Measurements from ENCODE around the gene XCR1.
A peak's percentile ranks its signal among the peaks of the same experiment; 100 is the strongest.

Gene XCR1

DNA sequence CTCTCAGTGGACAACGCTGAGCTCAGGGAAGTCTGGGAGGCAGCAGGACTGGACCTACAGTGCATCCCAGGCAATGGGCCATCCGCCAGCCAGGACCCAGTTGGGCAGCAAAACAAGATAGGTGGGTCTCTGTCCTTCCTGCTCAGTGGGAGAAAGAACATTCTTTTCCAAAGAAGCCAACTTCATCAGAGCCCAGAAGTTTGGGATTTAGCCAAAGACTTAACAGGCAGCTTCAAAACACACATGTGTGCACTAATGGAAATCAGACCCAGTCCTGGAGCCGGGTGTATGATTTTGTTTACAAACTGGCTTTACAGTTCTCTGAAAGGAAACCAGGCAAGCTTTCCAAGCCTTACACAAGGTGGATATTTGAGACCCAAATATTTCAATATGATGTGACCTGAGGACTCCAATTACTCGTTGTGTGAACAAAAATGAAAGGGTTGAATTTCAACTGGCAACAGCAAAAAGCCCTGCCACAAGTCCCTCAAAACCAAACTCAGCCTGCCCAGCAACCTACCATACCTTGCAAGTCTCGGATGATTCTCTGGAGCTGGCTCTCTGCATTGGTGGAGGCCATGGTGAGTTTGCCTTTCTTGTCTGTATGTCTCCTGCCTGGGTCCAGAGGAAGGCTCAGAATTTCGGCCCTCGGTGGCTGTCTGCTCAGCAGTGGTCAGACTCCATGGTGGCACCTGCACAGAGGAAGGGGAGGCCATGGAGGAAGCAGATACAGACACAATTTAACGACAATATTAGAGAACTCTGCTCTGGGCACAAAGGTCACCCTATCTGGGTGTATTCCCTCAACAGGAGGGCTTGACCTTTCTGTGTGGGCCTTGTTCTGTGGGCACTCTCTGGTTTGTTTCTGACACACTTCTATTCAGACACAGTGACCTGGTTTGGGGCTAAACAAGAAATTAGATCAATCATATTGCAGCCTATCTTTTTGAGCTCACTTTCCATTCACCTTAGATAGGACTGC is 42.7 kb downstream of the XCR1 start:
- DNase-seq (ENCODE audit: low read depth, low spot score) = no peak

GRCh38 chr3:45983770-45984169 is 43.5 kb downstream of the XCR1 start:
- no peak for DNase-seq (ENCODE audit: low read depth, low spot score)

DNA sequence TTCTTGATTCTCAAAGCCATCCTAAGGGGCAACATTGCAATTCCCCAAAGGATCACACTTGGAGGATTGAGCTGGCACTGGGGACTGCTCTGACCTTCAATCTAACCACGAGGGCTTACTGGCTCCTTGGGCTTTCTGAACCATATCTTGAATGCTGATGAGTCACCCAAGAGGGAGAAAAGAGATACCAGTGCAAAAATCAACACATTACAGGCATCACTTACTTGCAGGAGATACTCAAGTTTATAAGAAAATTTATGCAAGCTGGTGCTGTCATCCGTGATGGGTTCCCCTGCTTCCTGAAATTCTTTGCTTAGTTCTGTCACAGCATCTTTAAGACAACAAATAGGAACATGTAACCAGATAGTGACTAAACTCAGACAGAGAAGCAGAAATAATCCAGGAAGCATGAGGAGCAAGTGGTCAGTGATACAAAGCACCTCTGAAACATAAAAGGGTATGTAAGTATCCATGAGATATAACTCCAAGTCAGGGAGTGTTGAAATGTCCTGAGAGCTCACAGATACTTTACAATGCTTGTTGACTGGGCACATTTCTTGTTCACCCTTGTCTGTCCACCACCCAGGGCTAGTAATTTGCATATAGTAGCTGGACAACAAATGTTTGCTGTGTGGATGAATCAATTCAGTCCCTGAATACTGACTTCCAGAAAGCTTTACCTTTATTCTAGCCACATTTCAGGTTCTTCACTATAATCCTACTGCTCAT is 45.8 kb downstream of the XCR1 start:
- DNase-seq (ENCODE audit: low read depth, low spot score) = no peak

DNA sequence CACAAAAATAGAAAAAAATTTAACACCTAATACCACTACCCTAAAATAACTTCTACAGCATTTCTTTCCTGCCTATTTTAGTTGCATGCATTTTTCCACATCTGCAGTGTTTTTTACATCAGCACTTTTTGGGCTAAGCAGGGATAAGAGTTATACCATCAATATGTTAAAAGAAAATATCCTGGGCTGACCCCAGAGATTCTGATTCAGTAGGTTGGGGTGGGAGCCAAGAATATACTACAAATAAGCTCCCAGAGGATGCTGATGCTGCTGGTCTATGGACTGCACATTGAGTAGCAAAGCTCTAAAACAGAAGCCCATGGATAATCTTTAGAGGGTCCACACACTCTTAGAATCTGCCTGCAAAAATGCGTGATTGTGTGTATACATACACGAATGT is 46.5 kb downstream of the XCR1 start:
- DNase-seq (ENCODE audit: low read depth, low spot score) = no peak

DNA sequence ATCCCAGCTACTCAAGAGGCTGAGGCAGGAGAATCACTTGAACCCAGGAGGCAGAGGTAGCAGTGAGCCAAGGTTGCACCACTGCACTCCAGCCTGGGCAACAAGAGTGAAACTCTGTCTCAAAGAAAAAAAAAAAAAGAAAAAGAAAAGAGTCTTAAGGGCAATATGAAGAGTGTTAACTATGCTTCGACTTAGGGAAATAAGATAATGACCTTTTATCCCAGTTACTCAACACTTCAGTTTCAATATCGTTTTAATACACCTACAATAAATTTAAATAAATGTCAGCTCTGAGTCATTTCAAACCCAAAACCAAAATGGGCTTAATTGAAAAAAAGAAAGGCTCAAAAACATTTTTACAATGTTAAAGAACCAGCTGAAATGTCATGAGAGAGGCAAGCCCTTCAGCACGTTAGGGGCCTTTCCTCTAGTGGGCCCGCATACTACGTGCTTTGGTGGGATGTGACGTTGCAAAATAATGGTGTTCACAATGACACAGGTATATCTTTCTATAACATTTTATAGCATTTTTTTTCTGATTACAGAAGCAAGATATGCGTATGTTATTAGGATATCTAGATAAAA is 47.0 kb downstream of the XCR1 start:
- DNase-seq (ENCODE audit: low read depth, low spot score) = no peak

- no peak for DNase-seq (ENCODE audit: low read depth, low spot score)
Measured at GRCh38 chr3:45979378-45979777, 47.9 kb downstream of the XCR1 start.

- no peak for DNase-seq (ENCODE audit: low read depth, low spot score)
Measured at GRCh38 chr3:45978006-45978761, 49.1 kb downstream of the XCR1 start.

DNA sequence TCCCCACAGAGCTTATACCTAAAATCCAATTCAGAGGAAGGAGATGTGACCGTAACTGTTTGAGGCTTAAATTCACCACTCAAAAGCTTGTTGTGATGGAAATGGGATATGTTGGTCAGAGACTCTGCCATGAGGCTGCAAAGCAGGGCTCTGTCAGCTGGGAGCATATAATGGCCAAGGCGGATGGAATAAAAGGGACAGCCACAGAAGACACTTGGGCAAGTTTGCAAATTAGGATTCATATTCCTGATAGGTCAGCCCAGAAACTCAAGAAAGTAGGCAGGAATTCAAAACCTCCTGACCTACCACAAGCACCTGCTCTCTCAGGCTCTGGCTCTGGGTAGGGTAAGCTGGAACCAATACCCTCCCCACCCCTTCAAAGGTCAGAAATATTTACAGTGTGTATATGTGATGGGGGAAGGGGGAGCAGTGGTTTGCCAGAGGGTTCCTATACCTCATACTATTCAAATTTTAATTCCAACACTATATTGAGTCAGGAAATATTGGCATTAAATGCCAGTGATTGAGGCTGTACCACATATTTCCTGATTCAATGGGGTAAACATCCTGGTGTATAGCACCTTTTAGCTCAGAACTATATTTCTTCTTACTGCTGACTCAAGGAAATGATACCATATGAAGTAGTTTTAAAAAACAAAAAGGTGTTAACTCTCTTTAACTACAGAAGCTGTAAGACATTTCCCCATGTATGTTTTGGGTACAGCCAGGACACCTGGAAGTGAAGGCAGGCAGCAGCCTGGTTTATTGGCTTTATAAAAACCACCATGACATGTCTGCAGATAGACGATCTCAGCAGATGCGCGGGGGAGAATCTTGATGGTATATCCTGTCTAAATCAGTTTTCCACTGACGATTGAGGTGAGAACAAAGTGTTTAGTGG is 50.8 kb downstream of the XCR1 start:
- no peak for DNase-seq (ENCODE audit: low read depth, low spot score)

GRCh38 chr3:45975686-45976085 is 51.6 kb downstream of the XCR1 start:
- DNase-seq (ENCODE audit: low read depth, low spot score) = no peak

DNA sequence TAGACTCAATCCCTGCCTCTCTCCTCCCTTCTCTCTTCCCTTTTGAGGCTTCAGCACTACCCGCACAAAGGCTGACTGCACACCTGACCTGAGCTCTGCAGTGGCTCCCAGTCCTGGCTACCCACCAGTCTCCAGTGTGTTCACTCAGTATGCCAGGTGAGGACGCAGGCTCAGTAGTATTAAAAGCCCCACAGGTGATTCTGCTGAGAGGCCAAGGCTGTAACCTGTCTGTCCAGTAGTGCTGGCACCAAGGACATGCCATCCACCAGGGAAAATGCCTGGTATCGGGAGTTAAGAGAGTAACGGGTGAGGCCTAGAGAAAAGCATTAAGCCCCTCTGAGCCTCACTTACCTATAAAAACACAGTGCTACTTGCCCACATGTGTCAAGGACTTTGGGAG is 52.6 kb downstream of the XCR1 start:
- no peak for DNase-seq (ENCODE audit: low read depth, low spot score)

DNA sequence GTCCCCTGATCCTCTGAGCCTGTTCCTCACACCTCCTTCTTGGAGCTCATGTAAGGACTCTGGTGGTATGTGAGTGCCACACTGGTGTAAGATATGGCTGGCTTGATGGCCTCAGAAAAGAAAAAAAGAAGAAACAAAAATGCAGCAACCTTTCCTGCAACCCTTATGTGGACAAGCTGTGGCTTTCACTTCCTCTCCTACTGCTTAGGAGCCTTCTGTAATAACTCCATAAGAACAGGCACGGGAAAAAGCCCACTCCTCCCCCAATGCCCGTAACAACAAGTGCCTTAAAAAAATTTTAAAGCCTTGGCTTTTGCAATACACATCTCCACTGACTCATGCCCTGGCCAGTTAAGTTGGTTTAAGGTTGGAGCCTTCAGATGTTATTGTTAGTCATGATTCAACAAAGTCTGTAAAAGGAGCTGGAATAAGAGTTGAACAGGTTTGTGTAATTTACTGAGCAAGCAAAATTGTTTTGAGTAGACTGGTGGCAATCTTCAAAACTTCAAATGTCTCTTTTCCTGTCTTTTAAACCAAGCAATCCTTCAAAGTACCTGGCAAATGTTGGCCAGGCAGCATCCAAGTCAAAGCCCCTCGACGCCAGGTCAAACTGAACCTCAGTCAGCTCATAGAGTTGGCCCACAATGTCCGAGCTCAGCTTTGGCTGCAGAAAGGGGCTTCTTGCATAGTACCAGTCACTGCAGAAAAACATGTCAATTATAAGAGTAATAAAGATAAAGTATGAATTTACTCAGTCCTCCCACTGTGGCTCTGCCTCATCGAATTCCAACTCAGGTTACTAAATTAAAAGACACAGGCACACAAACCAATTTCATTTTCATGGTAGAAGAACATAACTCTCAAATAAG is 54.5 kb downstream of the XCR1 start:
- DNase-seq (ENCODE audit: low read depth, low spot score) = no peak

DNA sequence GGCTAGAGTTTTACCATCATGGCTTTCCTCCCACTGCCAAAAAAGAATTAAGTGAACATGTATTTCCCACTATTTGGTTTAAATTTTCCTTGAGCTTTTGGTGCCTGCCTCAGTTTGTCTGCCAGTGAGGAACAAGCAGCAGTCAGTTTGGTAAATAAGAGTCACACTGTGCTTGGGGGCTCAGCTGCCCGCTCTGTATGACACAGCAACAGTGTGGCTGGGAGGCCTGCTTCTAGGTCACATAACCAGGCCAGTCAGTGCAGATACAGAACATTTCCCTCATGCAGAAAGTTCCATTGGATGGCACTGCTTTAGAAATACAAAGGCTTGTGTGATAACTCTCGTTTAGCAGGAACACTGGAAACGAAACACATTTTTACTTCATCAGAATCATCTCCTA is 57.3 kb downstream of the XCR1 start:
- no peak for DNase-seq (ENCODE audit: low read depth, low spot score)

DNA sequence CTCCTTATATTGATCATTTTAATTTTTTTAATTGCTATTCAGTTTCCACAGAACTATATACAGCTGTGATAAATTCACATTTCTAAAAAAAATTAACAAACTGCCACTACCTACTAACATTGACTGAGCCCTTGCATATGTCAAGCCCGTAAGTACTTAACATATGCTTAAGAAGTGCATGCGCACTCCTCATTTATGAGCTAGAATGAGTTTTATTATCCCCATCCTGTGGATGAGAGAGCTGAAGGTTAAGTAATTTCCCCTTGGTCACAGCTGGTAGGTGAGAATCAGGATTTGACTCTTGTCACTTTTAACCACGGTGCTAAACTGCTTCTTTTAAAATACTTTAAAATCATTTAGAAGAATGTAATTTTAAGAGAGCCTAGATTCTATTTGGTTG is 58.2 kb downstream of the XCR1 start:
- no peak for DNase-seq (ENCODE audit: low read depth, low spot score)

DNA sequence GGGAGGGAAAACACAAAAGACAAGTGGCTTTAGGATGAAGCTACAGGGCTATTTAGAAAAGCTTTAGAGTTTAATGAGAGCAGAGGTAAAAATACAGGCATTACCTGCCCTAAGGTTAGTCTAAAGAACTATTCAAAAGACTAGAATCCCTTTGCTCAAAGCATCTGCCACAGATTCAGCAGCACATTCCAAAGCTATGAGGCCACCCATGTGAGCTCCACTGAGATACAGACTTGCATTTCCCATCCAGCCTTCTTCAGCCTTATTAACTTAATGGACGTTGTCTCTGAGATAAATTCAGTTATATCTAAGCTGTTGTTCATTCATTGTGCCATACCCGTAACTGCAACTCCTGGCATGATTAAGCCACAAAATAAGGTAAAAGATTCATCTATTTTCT is 58.6 kb downstream of the XCR1 start:
- no peak for DNase-seq (ENCODE audit: low read depth, low spot score)

GRCh38 chr3:45968149-45968548 is 59.1 kb downstream of the XCR1 start:
- DNase-seq (ENCODE audit: low read depth, low spot score) = peak; percentile 45

DNA sequence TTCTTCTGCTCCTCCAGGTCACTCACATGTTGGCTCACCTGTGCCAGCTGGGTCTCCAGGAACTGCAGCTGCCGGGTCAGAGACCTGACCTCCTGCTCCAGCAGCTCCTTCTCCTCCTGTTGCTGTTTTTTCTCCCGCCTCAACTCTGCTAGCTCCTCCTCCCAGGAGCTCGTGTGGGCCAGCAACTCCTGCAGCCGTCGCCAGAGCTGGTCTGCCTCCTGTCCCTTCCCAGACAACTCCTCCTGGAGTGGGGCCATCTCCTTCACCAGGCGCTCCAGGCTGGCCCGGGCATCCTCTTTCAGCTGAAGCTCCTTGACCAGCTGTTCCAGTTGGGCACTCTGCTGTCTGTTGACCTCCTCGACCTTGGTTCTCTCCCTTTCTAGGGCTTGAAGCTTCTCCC is 59.6 kb downstream of the XCR1 start:
- no peak for DNase-seq (ENCODE audit: low read depth, low spot score)
